D721Med (cell line): ENCODE data around the gene ORM2.

Source experiments
- DNase-seq: peaks from one replicate; pipeline ENCODE4 v3.0.0; 2011; ENCODE audit warnings: low spot score; ENCODE audit not compliant: insufficient read length
- FAIRE-seq: peaks from 2 replicates; lab custom pipeline; 2011; peaks lifted over from hg19 to GRCh38; lab: Jason Lieb, UNC
- CTCF ChIP-seq: IDR thresholded peaks from 2 replicates; pipeline ENCODE4 v1.5.1; 2012; ENCODE audit warnings: mild to moderate bottlenecking, control low read depth; ENCODE audit not compliant: insufficient read depth; ENCODE audit errors: missing control alignments

ORM2 gene

GRCh38 chr9:114345493-114346065 lies 15.9 kb downstream of the ORM2 start:
- FAIRE-seq (no peak), DNase-seq (no peak)
- no peak for TF ChIP-seq CTCF

- no peak for TF ChIP-seq CTCF
- DNase-seq: no peak
- no peak for FAIRE-seq
Observed at GRCh38 chr9:114346146-114346545, 16.5 kb downstream of the ORM2 start.

- no peak for TF ChIP-seq CTCF
- DNase-seq (no peak), FAIRE-seq (no peak)
Observed at GRCh38 chr9:114347675-114348074, 18.0 kb downstream of the ORM2 start.

GRCh38 chr9:114348261-114348905 lies 18.7 kb downstream of the ORM2 start:
- no peak for FAIRE-seq

DNA sequence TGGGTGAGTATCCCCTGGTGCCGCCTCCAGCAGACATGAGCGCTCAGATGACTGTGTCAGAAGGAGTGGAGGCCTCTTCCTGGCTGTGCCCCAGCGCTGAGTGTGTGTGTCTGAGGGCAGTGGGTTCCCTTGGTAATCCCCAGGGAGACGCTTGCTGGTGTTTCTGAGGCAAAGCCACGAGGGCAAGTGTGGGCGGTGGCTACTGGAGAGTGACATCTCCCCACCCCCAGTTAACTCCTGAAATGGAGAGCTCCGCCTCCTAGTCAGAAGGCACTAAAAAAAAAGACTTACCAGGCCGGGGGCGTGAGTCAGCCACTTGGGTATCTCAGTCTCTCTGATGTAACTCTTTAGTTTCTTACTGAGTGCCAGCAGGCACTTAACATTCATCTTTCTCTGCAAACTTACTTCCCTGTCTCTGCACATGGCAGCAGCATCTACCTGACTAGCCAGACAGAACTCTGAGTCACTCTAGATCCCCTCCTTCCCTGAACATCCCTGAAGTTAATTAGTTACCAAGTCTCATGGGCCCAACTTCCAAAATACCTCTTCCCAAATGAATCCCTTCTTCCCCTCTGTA lies 19.3 kb downstream of the ORM2 start:
- TF ChIP-seq CTCF: no peak
- FAIRE-seq (no peak), DNase-seq (no peak)

More at GRCh38 chr9:114348261-114348905, 18.7 kb downstream of the ORM2 start:
- no peak for TF ChIP-seq CTCF
- DNase-seq: no peak

GRCh38 chr9:114349713-114350480 lies 20.2 kb downstream of the ORM2 start:
- DNase-seq (no peak), FAIRE-seq (no peak)
- TF ChIP-seq CTCF: no peak
